GM18907 (cell line): ENCODE data around the gene P2RX4.
A peak's percentile ranks its signal among the peaks of the same experiment; 100 is the strongest.
"Not testable (repeated sequence)": the region's sequence is repeated elsewhere in the genome, so short reads cannot be mapped to it uniquely, and the experiment has no call there.

ENCODE experiments used
- ATAC-seq: cut with Tn5 transposase; IDR thresholded peaks from one replicate; pipeline ENCODE4 v1.9.1; 2021; ENCODE audit warnings: mild to moderate bottlenecking, moderate library complexity; ENCODE audit not compliant: unreplicated experiment

Gene P2RX4

DNA sequence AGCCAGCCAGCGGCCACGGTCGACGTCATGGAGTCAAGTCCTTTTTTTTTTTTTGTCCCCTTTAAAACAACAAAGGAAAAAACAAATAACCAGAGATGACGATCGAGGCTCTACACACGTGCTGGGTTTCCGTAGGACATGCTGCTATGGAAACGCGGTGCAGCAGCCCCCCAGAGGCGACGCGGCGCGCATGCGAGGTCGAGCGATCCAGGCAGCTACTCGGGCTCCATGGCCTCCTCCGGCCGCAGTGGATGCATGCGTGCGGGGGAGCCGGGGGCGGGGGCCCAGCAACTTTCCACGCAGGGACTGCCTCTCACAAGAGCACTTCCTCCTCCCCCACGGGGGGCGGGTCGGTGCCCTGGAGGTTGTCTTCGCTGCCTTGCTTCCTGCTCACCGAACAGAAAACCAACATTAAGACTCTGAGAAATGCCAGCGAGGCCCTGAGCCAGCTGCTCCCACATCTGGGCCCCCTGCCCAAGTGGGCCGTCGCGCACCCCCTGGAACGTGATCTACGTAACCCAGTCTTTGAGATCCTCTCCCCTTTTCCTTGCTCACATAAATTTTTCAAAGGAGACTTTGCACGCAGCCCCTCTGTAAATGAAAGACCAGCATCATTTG is 30.7 kb downstream of the P2RX4 start:
- ATAC-seq = no peak

GRCh38 chr12:121241156-121241970 is 31.4 kb downstream of the P2RX4 start:
- ATAC-seq = no peak

DNA sequence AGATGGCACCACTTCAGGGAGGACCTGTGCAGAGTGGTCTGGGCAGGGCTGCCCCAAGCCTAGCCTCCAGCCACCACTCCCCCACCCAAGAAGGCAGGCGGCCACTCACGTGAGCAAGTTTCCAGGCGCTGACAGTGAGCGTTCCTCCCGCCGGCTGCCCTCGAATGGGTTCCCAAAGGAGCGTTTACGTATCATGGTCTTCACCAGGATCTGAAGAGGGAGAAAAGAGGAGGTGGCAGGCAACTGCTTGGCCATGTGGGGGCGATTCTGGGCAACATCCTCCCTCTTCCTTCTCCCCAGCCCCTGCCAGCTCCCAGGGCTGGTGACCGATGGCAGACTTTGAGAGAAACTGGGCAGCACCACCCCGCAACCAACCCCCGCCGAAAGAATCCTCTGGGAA is 35.1 kb downstream of the P2RX4 start:
- no peak for ATAC-seq

DNA sequence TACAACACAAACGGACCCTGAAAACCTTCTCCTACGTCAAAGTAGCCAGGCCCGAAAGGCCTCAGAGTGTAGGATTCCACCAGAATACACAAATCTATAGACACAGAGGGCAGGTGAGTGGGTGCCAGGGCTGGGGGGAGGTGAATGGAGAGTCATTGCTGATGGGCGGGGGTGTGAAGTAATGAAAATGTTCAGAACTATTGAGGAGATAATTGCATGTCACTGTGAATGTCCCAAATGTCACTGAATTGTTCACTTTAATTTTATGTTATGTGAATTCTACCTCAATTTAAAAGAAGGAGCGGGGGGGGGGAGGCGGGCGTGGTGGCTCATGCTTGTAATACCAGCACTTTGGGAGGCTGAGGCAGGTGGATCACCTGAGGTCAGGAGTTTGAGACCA is 36.0 kb downstream of the P2RX4 start:
- ATAC-seq = no peak

DNA sequence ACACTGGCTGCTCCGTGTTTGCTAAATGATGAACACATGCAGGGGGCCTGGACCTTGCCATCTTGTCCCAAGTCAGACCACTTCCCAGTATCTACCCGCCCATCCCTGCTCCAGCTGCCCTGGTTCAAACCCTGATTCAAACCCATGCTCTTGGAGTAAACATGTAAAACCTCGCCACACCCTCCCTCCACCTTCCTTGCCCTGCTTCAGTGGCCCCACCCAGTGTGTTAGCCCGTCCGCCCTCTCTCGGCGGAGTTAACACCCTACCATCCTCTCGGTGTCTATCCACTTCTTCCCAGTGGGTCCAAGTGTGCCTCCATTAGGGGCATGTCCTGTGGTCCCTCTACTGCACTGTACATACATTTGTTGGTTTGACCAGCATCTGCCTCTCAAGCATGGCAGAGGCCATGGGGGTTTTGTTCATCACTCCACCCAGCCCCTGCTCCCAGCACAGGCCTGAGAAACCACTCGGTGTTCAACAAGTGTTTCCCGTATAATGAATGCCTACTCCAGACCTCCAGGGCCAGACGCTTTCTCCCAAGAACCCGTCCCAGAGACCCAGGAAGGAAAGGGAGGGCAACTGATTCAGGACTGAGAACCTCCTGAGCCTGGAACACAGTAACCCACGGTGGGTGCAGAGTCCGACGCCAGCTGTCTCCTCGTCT is 37.1 kb downstream of the P2RX4 start:
- ATAC-seq = no peak

GRCh38 chr12:121248622-121249021 is 38.7 kb downstream of the P2RX4 start:
- peak; percentile 62 for ATAC-seq

- no peak for ATAC-seq
Observed at GRCh38 chr12:121250359-121250758, 40.4 kb downstream of the P2RX4 start.

DNA sequence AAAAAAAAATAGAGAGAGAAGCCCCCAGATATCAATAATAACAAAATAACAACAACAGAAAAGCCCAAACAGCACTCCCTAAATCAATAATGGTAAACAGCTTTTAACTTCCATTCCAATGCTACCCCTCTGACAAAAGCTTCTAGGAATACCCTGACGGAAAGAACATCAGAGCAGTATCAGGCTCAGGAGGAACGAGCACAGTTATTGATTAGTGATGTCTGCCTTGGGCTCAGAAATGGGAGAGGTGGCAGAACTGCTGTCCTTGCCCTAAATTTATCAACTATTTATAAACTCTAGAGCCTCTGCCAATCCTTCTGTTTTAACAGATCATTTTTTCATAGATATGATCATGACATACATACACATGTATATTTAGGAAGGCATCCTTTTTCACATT is 41.9 kb downstream of the P2RX4 start:
- ATAC-seq = no peak

DNA sequence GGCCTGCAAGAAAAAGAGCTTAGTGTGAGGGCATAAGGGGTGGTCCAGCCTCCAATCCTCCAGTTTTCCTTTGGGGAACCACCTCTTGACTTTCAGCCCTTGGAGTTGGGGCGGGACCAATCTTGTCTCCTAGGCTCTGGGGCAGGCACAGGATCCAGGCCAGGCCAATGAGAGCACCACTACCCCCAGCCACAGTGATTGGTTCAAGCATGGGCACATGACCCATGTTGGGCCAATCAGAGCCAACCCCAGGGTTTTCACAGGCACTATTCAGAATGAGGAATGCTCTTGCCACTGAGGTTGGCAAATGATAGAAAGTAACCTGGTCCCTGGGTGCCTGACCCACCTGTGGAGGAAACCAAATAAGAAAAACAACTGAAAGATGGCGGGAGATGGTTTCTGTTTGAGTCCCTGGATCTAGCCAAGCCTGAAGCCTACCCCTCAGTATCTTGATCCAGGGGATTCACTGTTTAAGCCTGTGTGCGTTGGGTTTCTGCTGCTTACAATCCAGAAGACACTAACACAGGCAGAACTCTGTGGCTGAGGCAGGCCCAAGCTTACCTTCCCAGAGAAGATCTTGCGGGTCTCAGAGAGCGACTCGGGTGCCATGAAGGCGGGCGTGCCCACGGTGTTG is 42.9 kb downstream of the P2RX4 start:
- no peak for ATAC-seq

GRCh38 chr12:121253638-121254335 is 43.9 kb downstream of the P2RX4 start:
- ATAC-seq = no peak

GRCh38 chr12:121255433-121255832 is 45.5 kb downstream of the P2RX4 start:
- ATAC-seq = no peak

DNA sequence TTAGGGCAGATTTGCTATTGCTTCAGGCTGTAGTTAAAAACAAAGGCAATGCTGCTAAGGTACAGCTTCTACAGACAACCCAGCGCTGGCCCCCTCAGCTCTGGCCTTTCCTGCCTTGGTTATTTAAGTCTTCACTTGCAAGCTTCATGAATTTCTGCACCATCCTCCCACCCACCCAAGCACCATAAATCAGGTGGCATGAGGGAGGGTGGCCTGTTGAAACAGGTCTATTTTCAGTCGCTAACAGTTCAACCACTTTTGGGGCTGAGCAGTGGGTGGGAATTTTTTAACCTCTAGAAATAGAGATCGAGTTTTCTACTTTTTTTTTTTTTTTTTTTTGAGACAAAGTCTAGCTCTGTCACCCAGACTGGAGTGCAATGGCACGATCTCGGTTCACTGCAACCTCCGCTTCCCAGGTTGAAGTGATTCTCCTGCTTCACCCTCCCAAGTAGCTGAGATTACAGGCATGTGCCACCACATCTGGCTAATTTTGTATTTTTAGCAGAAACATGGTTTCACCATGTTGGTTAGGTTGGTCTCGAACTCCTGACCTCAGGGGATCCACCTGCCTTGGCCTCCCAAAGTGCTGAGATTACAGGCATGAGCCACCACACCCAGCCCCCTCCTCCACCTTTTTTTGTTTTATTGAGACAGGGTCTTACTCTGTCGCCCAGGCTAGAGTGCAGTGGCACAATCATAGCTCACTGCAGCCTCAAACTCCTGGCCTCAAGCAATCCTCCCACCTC is 47.9 kb downstream of the P2RX4 start:
- ATAC-seq = not testable (repeated sequence)

DNA sequence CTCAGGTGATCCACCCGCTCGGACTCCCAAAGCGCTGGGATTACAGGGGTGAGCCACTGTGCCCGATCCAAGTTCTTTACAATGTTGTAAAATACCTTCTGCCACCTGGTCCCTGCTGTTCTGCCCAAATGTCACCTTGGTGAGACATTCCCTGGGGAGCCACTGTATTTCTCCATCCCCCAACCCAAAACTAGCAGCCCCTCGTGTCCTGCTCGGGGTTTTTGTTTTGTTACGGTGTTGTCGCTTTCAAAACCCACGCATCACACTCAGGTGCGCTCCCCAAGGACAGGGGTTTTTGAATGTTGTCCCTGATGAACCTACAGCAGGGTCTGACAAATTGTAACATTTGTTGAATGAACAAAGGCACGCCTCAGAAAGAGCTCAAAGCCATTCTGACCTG is 49.1 kb downstream of the P2RX4 start:
- no peak for ATAC-seq

DNA sequence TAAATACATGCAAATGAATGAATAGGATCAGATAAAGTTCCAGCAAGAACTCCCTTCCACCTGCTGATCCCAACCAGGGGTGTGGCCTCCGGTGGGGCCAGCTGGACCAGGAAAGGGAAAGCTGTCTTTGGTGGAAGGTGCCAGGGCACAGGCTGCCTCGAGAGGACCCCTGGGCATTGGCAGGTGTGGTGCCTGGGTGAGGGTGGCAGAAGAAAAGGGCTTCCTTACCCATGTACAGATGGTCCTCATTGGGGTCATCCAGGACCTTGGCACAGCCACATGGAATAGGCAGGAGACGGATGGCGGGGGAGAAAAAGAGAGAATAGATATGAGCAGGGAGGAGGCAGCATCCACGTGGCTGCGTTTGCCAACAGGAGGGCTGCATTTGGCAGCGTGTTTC is 50.2 kb downstream of the P2RX4 start:
- ATAC-seq = no peak

- ATAC-seq = no peak
Observed at GRCh38 chr12:121261398-121261797, 51.5 kb downstream of the P2RX4 start.

- ATAC-seq = no peak
Observed at GRCh38 chr12:121263206-121263935, 53.4 kb downstream of the P2RX4 start.

GRCh38 chr12:121264135-121264534 is 54.2 kb downstream of the P2RX4 start:
- no peak for ATAC-seq

DNA sequence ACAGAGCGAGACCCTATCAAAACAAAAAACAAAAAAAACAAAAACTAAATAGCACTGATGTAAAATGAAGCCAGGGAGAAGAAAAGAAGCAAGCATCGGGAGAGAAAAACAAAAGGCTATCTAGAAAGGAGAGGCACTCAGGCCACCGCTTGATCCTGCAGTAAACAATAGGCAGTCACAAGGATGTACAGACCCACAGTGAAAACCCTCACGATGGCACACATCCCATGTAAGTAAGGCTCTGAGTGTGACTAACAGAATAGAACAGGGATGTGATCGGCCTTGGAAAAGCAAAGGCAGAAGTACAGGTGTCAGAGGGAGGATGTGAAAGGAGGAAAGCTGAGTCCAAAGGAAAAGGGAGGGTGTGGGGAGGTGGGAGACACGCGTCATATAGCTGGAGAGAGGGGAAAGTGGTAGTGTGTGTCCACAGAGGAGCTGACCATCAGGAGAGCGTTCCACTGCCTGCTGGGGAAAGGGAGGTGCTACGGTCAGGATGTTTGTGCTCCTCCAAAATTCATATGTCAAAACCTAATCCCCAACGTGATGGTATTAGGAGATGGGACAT is 55.1 kb downstream of the P2RX4 start:
- no peak for ATAC-seq

DNA sequence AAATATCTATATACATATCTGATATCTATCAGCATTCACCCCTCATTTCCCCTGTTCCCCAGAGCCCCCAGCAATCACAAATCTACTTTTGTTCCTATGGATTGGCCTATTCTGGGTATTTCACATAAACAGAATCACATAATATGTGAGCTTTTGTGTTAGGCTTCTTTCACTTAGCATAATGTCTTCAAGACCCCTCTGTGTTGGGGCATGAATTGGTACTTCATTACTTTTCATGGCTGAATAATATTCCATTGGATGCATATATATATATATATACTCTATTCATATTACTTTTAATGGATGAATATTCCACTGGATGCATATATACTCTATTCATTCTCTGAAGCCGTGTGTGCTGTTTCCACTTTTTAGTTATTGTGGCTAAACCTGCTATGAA is 57.9 kb downstream of the P2RX4 start:
- no peak for ATAC-seq
